Fibroblast of the aortic adventitia (primary cell): Measurements from ENCODE around the gene B3GNT2. TPM values are rescaled to one million over a fixed set of nuclear protein-coding genes. Genes with fewer than 3 reads are reported as not detected.

Experiments used
- DNase-seq: peaks from one replicate; pipeline ENCODE4 v3.0.0-alpha.2; 2010; ENCODE audit warnings: low read depth
- H3K4me3 ChIP-seq: 2 replicates; pipeline ENCODE4 v1.5.1; 2011; ENCODE audit warnings: low read depth, mild to moderate bottlenecking, control low read depth, low read length, moderate library complexity
- CTCF ChIP-seq: IDR thresholded peaks from 2 replicates; pipeline ENCODE4 v1.5.1; 2011; ENCODE audit warnings: mild to moderate bottlenecking, low read length, control low read depth, inconsistent platforms; ENCODE audit not compliant: insufficient read depth
- total RNA-seq: library from RNA; depleted of rRNA; stranded (reverse); fragments of >200 nt; gene quantifications from 2 replicates; pipeline ENCODE4 v1.2.3, GENCODE V29; 2012; ENCODE audit warnings: low replicate concordance

The B3GNT2 gene
- total RNA-seq, 1 donor: 14.2 TPM

DNA sequence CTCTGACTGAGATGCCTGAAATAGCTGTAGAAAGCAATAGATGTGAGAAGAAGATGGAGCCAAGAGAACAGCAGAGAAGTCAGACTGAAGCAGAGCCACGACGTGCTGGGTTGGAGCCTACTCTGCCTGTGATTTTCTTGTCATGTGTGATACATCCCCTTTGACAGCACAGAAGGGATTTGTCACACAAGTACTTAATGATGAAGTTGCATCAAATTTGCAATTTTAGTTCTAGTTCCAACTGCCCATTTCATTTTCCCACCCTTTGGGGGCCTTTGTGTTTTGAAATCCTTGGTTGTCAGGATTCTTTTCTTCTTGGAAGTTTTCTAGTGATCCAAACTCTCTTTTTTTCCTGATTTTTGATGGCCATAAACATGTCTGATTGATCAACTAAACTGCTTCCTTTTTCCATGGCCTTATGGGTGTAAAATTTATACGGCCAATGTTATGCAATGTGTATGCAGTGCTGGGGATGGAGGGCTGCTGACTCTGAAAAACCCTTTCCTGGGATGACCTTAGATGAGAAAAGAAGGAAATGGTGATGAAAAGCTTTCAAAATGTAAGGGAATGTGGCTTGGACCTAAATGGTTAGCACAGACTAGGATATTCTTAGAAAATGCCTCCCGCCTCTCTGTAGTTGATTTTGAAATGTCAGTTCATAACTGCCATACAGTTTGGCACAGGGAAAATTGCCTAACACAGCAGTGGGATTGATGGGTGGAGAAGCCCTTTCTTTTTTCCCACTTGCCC, 9.6 kb upstream of the B3GNT2 start:
- H3K4me3 ChIP-seq: no peak overlapping the region
- TF ChIP-seq CTCF: no peak
- no peak for DNase-seq

- H3K4me3 ChIP-seq: no peak overlapping the region
- TF ChIP-seq CTCF: no peak
- no peak for DNase-seq
These were observed 8.7 kb upstream of the B3GNT2 start for GRCh38 chr2:62187246-62187645.

- no peak for DNase-seq
- no peak overlapping the region for H3K4me3 ChIP-seq
- no peak for TF ChIP-seq CTCF
These were observed 7.5 kb upstream of the B3GNT2 start for GRCh38 chr2:62188416-62188815.

- no peak for DNase-seq
- TF ChIP-seq CTCF: no peak
- no peak overlapping the region for H3K4me3 ChIP-seq
These were observed 6.7 kb upstream of the B3GNT2 start for GRCh38 chr2:62189196-62189595.

- no peak for DNase-seq
- no peak overlapping the region for H3K4me3 ChIP-seq
- TF ChIP-seq CTCF: no peak
These were observed 3.1 kb upstream of the B3GNT2 start for GRCh38 chr2:62192811-62193210.

DNA sequence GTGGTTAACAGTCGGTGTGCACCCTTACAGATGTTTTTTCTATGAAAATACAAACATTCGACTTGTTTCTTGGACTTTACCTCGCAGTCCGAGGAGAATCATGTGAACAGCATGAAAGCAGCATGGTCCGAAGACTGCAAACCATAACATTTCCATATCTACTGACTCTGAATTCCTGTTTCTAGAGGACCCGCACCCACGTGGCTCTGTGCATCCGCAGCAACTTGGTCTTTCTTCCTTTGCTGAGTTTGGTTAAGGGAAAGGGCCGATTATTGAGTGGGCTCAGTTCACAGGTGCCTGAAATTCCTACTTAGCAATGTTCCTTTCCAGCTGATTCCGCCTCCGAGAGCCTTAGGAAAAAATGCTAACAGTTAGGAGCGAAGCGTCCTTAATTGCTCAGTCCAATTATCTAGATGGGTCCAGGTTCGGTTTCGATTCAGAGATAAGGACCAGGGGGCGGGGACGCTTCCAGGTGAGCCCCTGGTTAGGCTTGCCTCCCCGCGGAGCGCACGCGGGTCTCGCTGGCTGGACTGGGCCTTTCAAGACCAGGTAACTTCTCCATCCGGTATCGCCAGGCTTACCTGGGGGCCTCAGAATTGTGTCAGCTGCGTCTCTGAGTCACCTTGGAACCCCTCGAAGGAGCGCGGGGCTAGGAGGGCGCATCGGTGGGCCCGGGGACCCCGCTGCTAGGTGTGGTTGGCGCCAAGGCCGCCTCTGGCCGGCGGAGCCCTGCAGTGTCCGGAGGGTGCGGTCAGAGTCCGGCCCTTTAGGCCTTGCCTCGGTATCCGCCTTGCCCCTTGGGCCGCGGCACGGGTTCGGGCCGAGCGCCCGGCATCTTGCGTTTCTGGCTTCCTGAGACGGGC, 1.1 kb upstream of the B3GNT2 start:
- H3K4me3 ChIP-seq: peak overlapping the region; percentile 94
- DNase-seq: no peak
- TF ChIP-seq CTCF: no peak
